GM06990 (cell line): ENCODE measurements around the gene RARA.

Source experiments
- DNase-seq: peaks from one replicate; pipeline ENCODE4 v3.0.0-alpha.2; 2011; ENCODE audit not compliant: insufficient read length; ENCODE audit errors: extremely low read depth
- H3K27me3 ChIP-seq: replicated peaks from 2 replicates; pipeline ENCODE4 v1.6.0; 2011; ENCODE audit warnings: low read length; ENCODE audit not compliant: control insufficient read depth, insufficient read depth
- H3K36me3 ChIP-seq: 2 replicates; pipeline ENCODE4 v1.5.1; 2011; ENCODE audit warnings: low read length; ENCODE audit not compliant: control insufficient read depth, insufficient read depth
- H3K4me3 ChIP-seq: replicated peaks from 2 replicates; pipeline ENCODE4 v1.5.1; 2011; ENCODE audit warnings: low read depth, mild to moderate bottlenecking, control low read depth, low read length
- TF ChIP-seq, protein P1 (sequence below): IDR thresholded peaks from 2 replicates; pipeline ENCODE4 v1.5.1; 2011; ENCODE audit warnings: low read length, control low read depth, mild to moderate bottlenecking, inconsistent platforms; ENCODE audit not compliant: insufficient read depth, poor library complexity, severe bottlenecking

The RARA gene

DNA sequence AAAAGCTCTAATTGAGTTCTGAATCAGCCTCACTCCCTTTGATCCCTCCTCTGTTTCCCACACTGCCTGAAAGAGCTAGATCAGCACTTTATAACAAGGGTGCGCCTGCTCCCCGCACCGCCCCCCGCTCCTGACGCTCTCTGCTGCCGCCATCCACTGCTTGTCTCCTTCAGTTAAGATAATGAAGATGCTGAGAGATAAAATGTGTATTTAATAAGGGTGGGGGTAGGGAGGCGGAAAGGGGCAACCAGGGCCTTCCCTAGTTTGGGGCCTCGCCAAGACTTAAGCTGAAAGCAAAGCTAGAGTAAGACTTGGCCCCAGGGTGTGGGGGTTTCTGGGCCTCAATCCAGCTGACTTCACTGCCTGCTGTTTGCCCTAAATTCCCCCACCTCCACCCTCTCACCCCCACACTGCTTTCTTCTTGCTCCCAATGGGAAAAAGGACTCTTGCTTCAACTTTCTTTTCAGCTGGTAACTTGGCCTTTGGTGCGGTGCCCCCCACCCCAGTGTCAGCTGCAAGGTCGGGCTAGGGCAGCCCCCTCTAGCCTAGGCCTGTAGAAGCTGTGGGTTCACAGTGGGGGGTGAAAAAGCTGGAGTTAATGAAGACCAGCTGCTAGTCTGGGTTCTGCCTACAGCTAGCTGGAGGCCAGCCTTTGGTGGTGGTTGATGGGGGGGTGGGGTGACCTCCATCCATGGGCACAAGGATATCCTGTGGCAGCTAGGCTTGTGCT, 1.8 kb upstream of the RARA start:
- TF ChIP-seq, protein P1, sequence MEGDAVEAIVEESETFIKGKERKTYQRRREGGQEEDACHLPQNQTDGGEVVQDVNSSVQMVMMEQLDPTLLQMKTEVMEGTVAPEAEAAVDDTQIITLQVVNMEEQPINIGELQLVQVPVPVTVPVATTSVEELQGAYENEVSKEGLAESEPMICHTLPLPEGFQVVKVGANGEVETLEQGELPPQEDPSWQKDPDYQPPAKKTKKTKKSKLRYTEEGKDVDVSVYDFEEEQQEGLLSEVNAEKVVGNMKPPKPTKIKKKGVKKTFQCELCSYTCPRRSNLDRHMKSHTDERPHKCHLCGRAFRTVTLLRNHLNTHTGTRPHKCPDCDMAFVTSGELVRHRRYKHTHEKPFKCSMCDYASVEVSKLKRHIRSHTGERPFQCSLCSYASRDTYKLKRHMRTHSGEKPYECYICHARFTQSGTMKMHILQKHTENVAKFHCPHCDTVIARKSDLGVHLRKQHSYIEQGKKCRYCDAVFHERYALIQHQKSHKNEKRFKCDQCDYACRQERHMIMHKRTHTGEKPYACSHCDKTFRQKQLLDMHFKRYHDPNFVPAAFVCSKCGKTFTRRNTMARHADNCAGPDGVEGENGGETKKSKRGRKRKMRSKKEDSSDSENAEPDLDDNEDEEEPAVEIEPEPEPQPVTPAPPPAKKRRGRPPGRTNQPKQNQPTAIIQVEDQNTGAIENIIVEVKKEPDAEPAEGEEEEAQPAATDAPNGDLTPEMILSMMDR, result no peak
- DNase-seq, result no peak
- H3K27me3 ChIP-seq, result no peaks in the 10 kb centered on the region
- no peak overlapping the region for H3K4me3 ChIP-seq
- peaks cover 2% of the 10 kb centered on the region for H3K36me3 ChIP-seq

- Histone ChIP-seq H3K36me3 (peaks cover 2% of the 10 kb centered on the region), H3K27me3 (no peaks in the 10 kb centered on the region), H3K4me3 (no peak overlapping the region)
- DNase-seq, result no peak
- TF ChIP-seq, protein P1, result no peak
Observed at GRCh38 chr17:40307740-40308239, 1.2 kb upstream of the RARA start.

DNA sequence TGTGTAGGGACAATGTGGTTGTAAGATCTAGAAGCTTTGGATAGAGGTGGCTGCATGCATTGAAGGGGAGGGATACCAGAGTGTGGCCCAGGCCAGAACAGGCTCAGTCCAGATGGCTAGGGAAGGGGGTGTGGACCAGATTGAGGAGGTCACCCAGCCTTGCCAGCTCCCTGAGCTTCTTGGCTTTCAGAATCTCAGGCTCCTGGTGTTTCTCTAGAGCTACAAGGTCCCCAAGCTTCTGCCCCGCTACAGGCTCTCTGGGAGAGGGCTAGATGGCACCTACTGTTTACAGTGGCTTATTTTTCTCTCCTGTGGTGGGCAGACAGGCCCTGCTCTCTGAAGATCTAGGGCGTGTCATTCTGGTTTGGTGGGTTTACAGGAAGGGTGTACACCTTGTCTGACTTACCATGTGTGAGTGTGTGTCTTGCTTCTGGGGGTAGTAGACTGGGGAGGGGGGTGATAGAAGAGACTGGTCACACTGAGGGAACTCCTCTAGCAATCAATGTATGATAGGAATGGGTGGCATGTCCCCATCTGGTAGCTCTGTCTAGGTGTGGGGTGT, 1.1 kb downstream of the RARA start:
- no peaks in the 10 kb centered on the region; the same call in none of the 2 replicates for H3K36me3 ChIP-seq
- TF ChIP-seq, protein P1, result no peak
- H3K4me3 ChIP-seq, result peak overlapping the region; percentile 28; the same call in 1 of the 2 replicates
- DNase-seq, result no peak
- no peaks in the 10 kb centered on the region for H3K27me3 ChIP-seq

- no peak for DNase-seq
Observed at GRCh38 chr17:40310882-40311391, 2.0 kb downstream of the RARA start.

DNA sequence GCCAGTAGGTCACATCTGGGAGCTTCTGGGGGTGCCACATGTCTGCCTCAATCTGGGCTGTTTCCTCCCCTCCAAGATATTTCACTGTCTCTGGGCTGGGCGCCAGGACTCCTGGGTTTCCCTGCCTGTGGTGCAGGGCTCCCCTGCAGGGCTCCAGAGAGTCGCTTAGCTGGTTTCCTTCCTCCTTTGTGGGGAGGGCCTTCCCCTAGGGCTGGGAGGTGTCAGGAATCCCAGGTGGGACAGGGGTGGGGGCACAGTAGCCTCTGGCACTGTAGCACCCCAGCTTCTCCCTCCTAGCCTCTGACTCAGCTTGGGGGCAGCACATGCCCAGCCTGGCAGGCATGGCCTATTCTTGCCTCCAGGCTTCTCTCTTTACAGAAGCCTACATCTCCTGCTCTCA, 2.6 kb downstream of the RARA start:
- DNase-seq, result no peak
- Histone ChIP-seq H3K4me3 (no peak overlapping the region), H3K27me3 (no peaks in the 10 kb centered on the region), H3K36me3 (no peaks in the 10 kb centered on the region)
- TF ChIP-seq, protein P1, result no peak

More at GRCh38 chr17:40310882-40311391, 2.0 kb downstream of the RARA start:
- H3K27me3 ChIP-seq, result no peaks in the 10 kb centered on the region
- H3K36me3 ChIP-seq, result no peaks in the 10 kb centered on the region; the same call in 1 of the 2 replicates
- H3K4me3 ChIP-seq, result no peak overlapping the region; the same call in 1 of the 2 replicates
- TF ChIP-seq, protein P1, result no peak
